ENCODE results near the gene PRM3. TPM values are rescaled to one million over a fixed set of nuclear protein-coding genes. Genes with fewer than 3 reads are reported as not detected.

The PRM3 gene
- total RNA-seq, 4 donors from 2014 or later, result not detected

- intact Hi-C loops (cut with DNase I; ENCODE audit: low total_unique reads), result no loop called here
- no peaks in the 10 kb centered on the region for H3K4me1 ChIP-seq
Observed at GRCh38 chr16:11319529-11320146, 46.2 kb upstream of the PRM3 start.

GRCh38 chr16:11318817-11319216, 45.4 kb upstream of the PRM3 start:
- Histone ChIP-seq H3K4me3 (no peak overlapping the region), H3K4me1 (no peaks in the 10 kb centered on the region), H3K27ac (no peak overlapping the region), H3K27me3 (no peaks in the 10 kb centered on the region), H3K36me3 (no peaks in the 10 kb centered on the region), H3K9me3 (no peaks in the 10 kb centered on the region)
- DNase-seq, result no peak
- in situ Hi-C loops (cut with MboI; ENCODE audit: low pct_ligation_motif_present in 1 of 4, low pct_unique_long_range_greater_than_20kb in 1 of 4, low sequenced_read_pairs in 3 of 4) (no loop called here), intact Hi-C loops (cut with DNase I; ENCODE audit: low total_unique reads) (no loop called here)
- 94 to 97% methylated on average over 7 to 8 of the region's 8 CpGs for WGBS, 2 donors (ENCODE audit: low coverage in 1 of 2)
- TF ChIP-seq CTCF (IDR thresholded peaks at IDR 0.05), result no peak

More at GRCh38 chr16:11319529-11320146, 46.2 kb upstream of the PRM3 start:
- TF ChIP-seq EP300 (IDR thresholded peaks at IDR 0.05; ENCODE audit: low read depth) (no peak), POLR2A (IDR thresholded peaks at IDR 0.05) (no peak), CTCF (IDR thresholded peaks at IDR 0.05) (no peak), POLR2AphosphoS5 (IDR thresholded peaks at IDR 0.05) (no peak)
- Histone ChIP-seq H3K9me3 (no peaks in the 10 kb centered on the region), H3K36me3 (no peaks in the 10 kb centered on the region), H3K27me3 (no peaks in the 10 kb centered on the region), H3K27ac (no peak overlapping the region), H3K4me3 (no peak overlapping the region)
- no peak for DNase-seq
- in situ Hi-C loops (cut with MboI; ENCODE audit: low pct_ligation_motif_present in 1 of 4, low pct_unique_long_range_greater_than_20kb in 1 of 4, low sequenced_read_pairs in 3 of 4), result no loop called here
- WGBS, 2 donors (ENCODE audit: low coverage in 1 of 2), result 46 to 100% methylated on average over 1 to 8 of the region's 8 CpGs

- intact Hi-C loops (cut with DNase I; ENCODE audit: low total_unique reads), result no loop called here
- in situ Hi-C loops (cut with MboI; ENCODE audit: low pct_ligation_motif_present in 1 of 4, low pct_unique_long_range_greater_than_20kb in 1 of 4, low sequenced_read_pairs in 3 of 4), result no loop called here
- TF ChIP-seq POLR2AphosphoS5 (IDR thresholded peaks at IDR 0.05), result no peak
- no peak for TF ChIP-seq POLR2A (IDR thresholded peaks at IDR 0.05)
- no peak for TF ChIP-seq CTCF (IDR thresholded peaks at IDR 0.05)
- TF ChIP-seq EP300 (IDR thresholded peaks at IDR 0.05; ENCODE audit: low read depth), result no peak
- no peak overlapping the region for H3K4me3 ChIP-seq
- peaks cover 0 to 13% (median 10%) of the 10 kb centered on the region in 4 donors for H3K4me1 ChIP-seq
- no peaks in the 10 kb centered on the region for H3K36me3 ChIP-seq
- no peaks in the 10 kb centered on the region for H3K27me3 ChIP-seq
- no peaks in the 10 kb centered on the region for H3K9me3 ChIP-seq
- no peak for DNase-seq
- WGBS, 2 donors (ENCODE audit: low coverage in 1 of 2), result 83 to 86% methylated on average over 2 to 23 of the region's 23 CpGs
- H3K27ac ChIP-seq, result no peak overlapping the region
Observed at GRCh38 chr16:11316331-11317015, 43.0 kb upstream of the PRM3 start.

- no peak overlapping the region for H3K27ac ChIP-seq
- in situ Hi-C loops (cut with MboI; ENCODE audit: low pct_ligation_motif_present in 1 of 4, low pct_unique_long_range_greater_than_20kb in 1 of 4, low sequenced_read_pairs in 3 of 4), result no loop called here
- no peaks in the 10 kb centered on the region for H3K9me3 ChIP-seq
- no peaks in the 10 kb centered on the region for H3K36me3 ChIP-seq
- 49 to 66% methylated on average over 5 to 13 of the region's 13 CpGs for WGBS, 2 donors (ENCODE audit: low coverage in 1 of 2)
- H3K4me1 ChIP-seq, result peaks cover 0 to 13% (median 10%) of the 10 kb centered on the region in 4 donors
- TF ChIP-seq POLR2AphosphoS5 (IDR thresholded peaks at IDR 0.05) (no peak), POLR2A (IDR thresholded peaks at IDR 0.05) (no peak), CTCF (IDR thresholded peaks at IDR 0.05) (no peak), EP300 (IDR thresholded peaks at IDR 0.05; ENCODE audit: low read depth) (no peak)
- DNase-seq, result no peak
- intact Hi-C loops (cut with DNase I; ENCODE audit: low total_unique reads), result no loop called here
- no peak overlapping the region for H3K4me3 ChIP-seq
- no peaks in the 10 kb centered on the region for H3K27me3 ChIP-seq
Observed at GRCh38 chr16:11315510-11315909, 42.1 kb upstream of the PRM3 start.
